Measurements from ENCODE around the gene HIF3A.
"Not testable (repeated sequence)": the region's sequence is repeated elsewhere in the genome, so short reads cannot be mapped to it uniquely, and the experiment has no call there.

The HIF3A gene

GRCh38 chr19:46265217-46265828, 31.5 kb upstream of the HIF3A start:
- Histone ChIP-seq H3K4me1 (no peaks in the 10 kb centered on the region), H3K36me3 (no peaks in the 10 kb centered on the region), H3K27ac (no peak overlapping the region), H3K4me3 (no peak overlapping the region), H3K9me3 (no peaks in the 10 kb centered on the region), H3K27me3 (peaks cover 0 to 47% of the 10 kb centered on the region in 2 donors)
- TF ChIP-seq CTCF (IDR thresholded peaks at IDR 0.05) = peak; percentile 86 to 96
- peak in 1 of 2 donors; percentile 51 for DNase-seq
- intact Hi-C loops (cut with DNase I; ENCODE audit: low total_unique reads) = no loop called here

GRCh38 chr19:46269101-46269500, 27.7 kb upstream of the HIF3A start:
- TF ChIP-seq CTCF (IDR thresholded peaks at IDR 0.05) = no peak
- no peaks in the 10 kb centered on the region for H3K9me3 ChIP-seq
- no peak overlapping the region for H3K27ac ChIP-seq
- DNase-seq = no peak
- H3K4me3 ChIP-seq = no peak overlapping the region
- H3K4me1 ChIP-seq = peaks cover 0 to 10% (median 3%) of the 10 kb centered on the region in 4 donors
- peaks cover 0 to 31% of the 10 kb centered on the region in 2 donors for H3K27me3 ChIP-seq
- intact Hi-C loops (cut with DNase I; ENCODE audit: low total_unique reads) = no loop called here
- no peaks in the 10 kb centered on the region for H3K36me3 ChIP-seq

GRCh38 chr19:46270521-46271256, 26.2 kb upstream of the HIF3A start:
- no peak overlapping the region for H3K27ac ChIP-seq
- H3K36me3 ChIP-seq = no peaks in the 10 kb centered on the region
- H3K4me3 ChIP-seq = no peak overlapping the region
- no peak for DNase-seq
- peaks cover 0 to 26% of the 10 kb centered on the region in 2 donors for H3K27me3 ChIP-seq
- H3K9me3 ChIP-seq = no peaks in the 10 kb centered on the region
- peaks cover 0 to 10% (median 3%) of the 10 kb centered on the region in 4 donors for H3K4me1 ChIP-seq
- TF ChIP-seq CTCF (IDR thresholded peaks at IDR 0.05) = no peak
- intact Hi-C loops (cut with DNase I; ENCODE audit: low total_unique reads) = no loop called here

- H3K27me3 ChIP-seq = peaks cover 0 to 24% of the 10 kb centered on the region in 2 donors
- no peak for TF ChIP-seq CTCF (IDR thresholded peaks at IDR 0.05)
- H3K9me3 ChIP-seq = no peaks in the 10 kb centered on the region
- peaks cover 0 to 10% (median 3%) of the 10 kb centered on the region in 4 donors for H3K4me1 ChIP-seq
- DNase-seq = no peak
- H3K27ac ChIP-seq = no peak overlapping the region
- no peaks in the 10 kb centered on the region for H3K36me3 ChIP-seq
- H3K4me3 ChIP-seq = no peak overlapping the region
- intact Hi-C loops (cut with DNase I; ENCODE audit: low total_unique reads) = no loop called here
Measured at GRCh38 chr19:46271481-46272197, 25.2 kb upstream of the HIF3A start.

- DNase-seq; H3K4me1 ChIP-seq; H3K9me3 ChIP-seq; H3K4me3 ChIP-seq; H3K36me3 ChIP-seq; intact Hi-C loops (cut with DNase I; ENCODE audit: low total_unique reads); H3K27ac ChIP-seq: not testable (repeated sequence)
- peaks cover 0 to 23% of the 10 kb centered on the region in 2 donors for H3K27me3 ChIP-seq
Measured at GRCh38 chr19:46273931-46274330, 22.9 kb upstream of the HIF3A start.

- H3K4me3 ChIP-seq = no peak overlapping the region
- no peak for TF ChIP-seq CTCF (IDR thresholded peaks at IDR 0.05)
- intact Hi-C loops (cut with DNase I; ENCODE audit: low total_unique reads) = no loop called here
Measured at GRCh38 chr19:46279177-46279576, 17.7 kb upstream of the HIF3A start.

More at GRCh38 chr19:46279177-46279576, 17.7 kb upstream of the HIF3A start:
- H3K27me3 ChIP-seq = peaks cover 0 to 4% of the 10 kb centered on the region in 2 donors
- H3K4me1 ChIP-seq = peaks cover 0 to 14% (median 0%) of the 10 kb centered on the region in 4 donors
- DNase-seq = no peak
- H3K36me3 ChIP-seq = no peaks in the 10 kb centered on the region
- H3K9me3 ChIP-seq = no peaks in the 10 kb centered on the region
- no peak overlapping the region for H3K27ac ChIP-seq

Measured in tibial artery (tissue), 4 donors.